ENCODE measurements around the gene IER5L. TPM values are rescaled to one million over a fixed set of nuclear protein-coding genes. Genes with fewer than 3 reads are reported as not detected.

The IER5L gene
- total and polyA plus RNA-seq, 2 donors from 2014 or later = 18.0 to 46.9 TPM

GRCh38 chr9:129175825-129176633, 2.0 kb downstream of the IER5L start:
- Histone ChIP-seq H3K27ac (ENCODE audit: low read depth in 2 of 2, low read length in 2 of 2) (peak overlapping the region; percentile 96 to 99), H3K9me3 (ENCODE audit: control insufficient read depth in 2 of 3, insufficient read depth in 1 of 3, low read length in 3 of 3) (no peaks in the 10 kb centered on the region), H3K4me1 (ENCODE audit: control insufficient read depth in 2 of 3, insufficient read depth in 2 of 3, low read depth in 1 of 3, low read length in 3 of 3) (peaks cover 0 to 9% (median 6%) of the 10 kb centered on the region in 3 donors), H3K27me3 (ENCODE audit: control insufficient read depth, insufficient read depth, low read length) (no peaks in the 10 kb centered on the region), H3K9ac (ENCODE audit: low read length in 3 of 3) (peak overlapping the region; percentile 69 to 90 (median 89)), H3K36me3 (ENCODE audit: control insufficient read depth in 2 of 3, insufficient read depth in 3 of 3, low read length in 3 of 3) (no peaks in the 10 kb centered on the region), H3K4me3 (ENCODE audit: low read length in 3 of 3) (peak overlapping the region; percentile 69 to 83 (median 79))
- DNase-seq (peak; percentile 92 to 97 (median 94)), FAIRE-seq (peak; percentile 46)
- TF ChIP-seq CTCF (IDR thresholded peaks at IDR 0.05; ENCODE audit: borderline replicate concordance, extremely low read depth, insufficient read depth) = peak; percentile 0
- intact Hi-C loops (cut with DNase I) = no loop called here

GRCh38 chr9:129175515-129175824, 2.6 kb downstream of the IER5L start:
- FAIRE-seq = no peak
- Histone ChIP-seq H3K27ac (ENCODE audit: low read depth in 2 of 2, low read length in 2 of 2) (peak overlapping the region; percentile 96 to 99), H3K9me3 (ENCODE audit: control insufficient read depth in 2 of 3, insufficient read depth in 1 of 3, low read length in 3 of 3) (no peaks in the 10 kb centered on the region), H3K36me3 (ENCODE audit: control insufficient read depth in 2 of 3, insufficient read depth in 3 of 3, low read length in 3 of 3) (no peaks in the 10 kb centered on the region), H3K9ac (ENCODE audit: low read length in 3 of 3) (peak overlapping the region; percentile 27 to 89 (median 69)), H3K27me3 (ENCODE audit: control insufficient read depth, insufficient read depth, low read length) (no peaks in the 10 kb centered on the region), H3K4me1 (ENCODE audit: control insufficient read depth in 2 of 3, insufficient read depth in 2 of 3, low read depth in 1 of 3, low read length in 3 of 3) (peaks cover 0 to 9% (median 6%) of the 10 kb centered on the region in 3 donors), H3K4me3 (ENCODE audit: low read length in 3 of 3) (peak overlapping the region; percentile 22 to 83 (median 69))
- intact Hi-C loops (cut with DNase I) = no loop called here
- no peak for DNase-seq
- TF ChIP-seq CTCF (IDR thresholded peaks at IDR 0.05; ENCODE audit: borderline replicate concordance, extremely low read depth, insufficient read depth) = no peak

GRCh38 chr9:129174724-129175514, 3.1 kb downstream of the IER5L start:
- Histone ChIP-seq H3K36me3 (ENCODE audit: control insufficient read depth in 2 of 3, insufficient read depth in 3 of 3, low read length in 3 of 3) (no peaks in the 10 kb centered on the region), H3K4me1 (ENCODE audit: control insufficient read depth in 2 of 3, insufficient read depth in 2 of 3, low read depth in 1 of 3, low read length in 3 of 3) (peaks cover 0 to 9% (median 6%) of the 10 kb centered on the region in 3 donors), H3K27ac (ENCODE audit: low read depth in 2 of 2, low read length in 2 of 2) (peak overlapping the region; percentile 96 to 99), H3K9me3 (ENCODE audit: control insufficient read depth in 2 of 3, insufficient read depth in 1 of 3, low read length in 3 of 3) (no peaks in the 10 kb centered on the region), H3K4me3 (ENCODE audit: low read length in 3 of 3) (peak overlapping the region; percentile 50 to 83 (median 69)), H3K27me3 (ENCODE audit: control insufficient read depth, insufficient read depth, low read length) (no peaks in the 10 kb centered on the region), H3K9ac (ENCODE audit: low read length in 3 of 3) (peak overlapping the region; percentile 58 to 89 (median 69))
- FAIRE-seq = no peak
- DNase-seq = peak; percentile 86 to 96 (median 92)
- intact Hi-C loops (cut with DNase I) = no loop called here
- TF ChIP-seq CTCF (IDR thresholded peaks at IDR 0.05; ENCODE audit: borderline replicate concordance, extremely low read depth, insufficient read depth) = peak; percentile 5

All from kidney (tissue), 14 donors.